ENCODE measurements around the gene WDR53.
"Not testable (repeated sequence)": the region's sequence is repeated elsewhere in the genome, so short reads cannot be mapped to it uniquely, and the experiment has no call there.

The WDR53 gene

DNA sequence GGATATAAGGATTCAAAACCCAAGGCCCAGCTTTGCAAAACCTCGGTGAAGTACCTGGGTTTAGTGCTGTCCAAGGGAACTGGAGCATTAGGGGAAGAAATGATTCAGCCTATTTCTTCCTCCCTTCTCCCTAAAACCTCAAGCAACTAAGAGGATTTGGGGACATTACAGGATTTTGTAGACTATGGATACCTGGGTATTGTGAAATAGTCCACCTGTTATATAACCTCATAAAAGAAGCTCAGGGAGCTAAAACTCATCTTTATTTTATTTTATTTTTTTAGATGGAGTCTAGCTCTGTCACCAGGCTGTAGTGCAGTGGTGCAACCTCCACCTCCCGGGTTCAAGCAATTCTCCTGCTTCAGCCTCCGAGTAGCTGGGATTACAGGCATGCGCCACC lies 44.5 kb downstream of the WDR53 start:
- no peak for DNase-seq (ENCODE audit: low read depth)
- no peak overlapping the region for H3K4me3 ChIP-seq (ENCODE audit: low read depth, low read length)

DNA sequence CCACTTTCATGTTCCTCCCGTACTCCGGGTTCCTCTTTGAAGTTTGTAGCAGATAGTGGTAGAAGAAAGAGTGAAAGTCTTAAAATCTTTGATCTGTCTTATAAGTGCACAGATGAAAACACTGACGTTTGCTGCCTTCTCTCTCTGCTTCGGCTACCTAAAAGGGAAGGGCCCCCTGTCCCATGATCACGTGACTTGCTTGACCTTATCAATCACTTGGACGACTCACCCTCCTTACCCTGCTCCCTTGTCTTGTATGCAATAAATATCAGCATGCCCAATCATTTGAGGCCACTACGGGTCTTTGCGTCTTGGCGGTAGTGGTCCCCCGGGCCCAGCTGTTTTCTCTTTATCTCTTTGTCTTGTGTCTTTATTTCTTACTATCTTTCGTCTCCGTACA lies 47.1 kb downstream of the WDR53 start:
- not testable (repeated sequence) for H3K4me3 ChIP-seq (ENCODE audit: low read depth, low read length)

DNA sequence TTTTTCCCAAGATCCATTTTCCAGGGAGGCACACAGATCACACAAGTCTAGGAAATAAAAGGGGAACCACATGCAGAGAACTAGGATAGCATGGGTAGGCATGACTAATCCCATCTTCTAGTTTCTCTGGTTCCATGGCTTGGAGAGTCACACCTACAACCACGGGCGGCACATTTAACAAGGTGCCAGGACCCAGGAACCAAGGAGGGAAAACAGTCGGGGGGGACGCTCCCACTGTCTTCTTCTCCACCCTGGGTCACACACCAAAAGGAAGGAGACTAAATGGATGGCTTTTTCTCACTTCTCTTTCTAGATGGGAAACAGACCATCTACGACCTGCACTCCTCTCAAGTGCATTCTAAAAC lies 48.7 kb downstream of the WDR53 start:
- DNase-seq (ENCODE audit: low read depth): no peak
- no peak overlapping the region for H3K4me3 ChIP-seq (ENCODE audit: low read depth, low read length)

More for the DNA sequence above, 47.1 kb downstream of the WDR53 start:
- DNase-seq (ENCODE audit: low read depth): not testable (repeated sequence)

DNA sequence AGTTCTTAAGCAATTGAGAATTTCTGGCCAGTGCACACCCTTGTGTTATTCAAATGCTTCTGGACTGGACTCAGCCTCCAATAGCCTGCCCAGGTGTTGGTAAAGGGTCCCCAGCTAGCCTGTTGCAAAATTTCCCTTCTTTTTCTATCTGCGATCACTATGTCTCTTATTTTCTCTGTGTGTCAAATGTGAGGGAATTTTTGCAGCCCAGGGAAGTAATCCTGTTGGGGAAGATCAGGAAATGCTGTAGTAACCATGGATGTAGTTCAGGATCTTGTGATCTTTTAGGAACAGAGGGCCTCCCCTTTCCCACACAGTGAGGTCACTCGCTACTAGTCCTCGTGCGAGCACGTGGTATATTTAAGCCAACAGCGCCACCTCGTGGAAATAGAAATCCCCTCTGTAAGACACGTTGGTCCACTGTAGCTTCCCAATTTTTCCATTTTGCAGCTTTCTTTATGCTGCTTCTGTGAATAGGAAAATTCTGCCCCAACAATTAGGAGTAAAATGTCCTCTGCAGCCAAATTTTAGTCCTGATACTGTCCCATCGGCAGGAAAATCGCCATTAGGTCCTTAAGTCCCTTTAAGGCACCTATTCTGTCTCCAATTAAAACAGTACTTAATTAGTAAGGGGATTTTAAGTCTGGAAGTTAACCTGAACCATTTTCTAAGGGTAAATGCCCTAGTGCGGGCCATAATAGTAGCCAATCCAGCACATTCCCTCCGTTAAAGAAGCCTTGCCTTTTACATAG lies 49.2 kb downstream of the WDR53 start:
- H3K4me3 ChIP-seq (ENCODE audit: low read depth, low read length): no peak overlapping the region
- DNase-seq (ENCODE audit: low read depth): no peak

DNA sequence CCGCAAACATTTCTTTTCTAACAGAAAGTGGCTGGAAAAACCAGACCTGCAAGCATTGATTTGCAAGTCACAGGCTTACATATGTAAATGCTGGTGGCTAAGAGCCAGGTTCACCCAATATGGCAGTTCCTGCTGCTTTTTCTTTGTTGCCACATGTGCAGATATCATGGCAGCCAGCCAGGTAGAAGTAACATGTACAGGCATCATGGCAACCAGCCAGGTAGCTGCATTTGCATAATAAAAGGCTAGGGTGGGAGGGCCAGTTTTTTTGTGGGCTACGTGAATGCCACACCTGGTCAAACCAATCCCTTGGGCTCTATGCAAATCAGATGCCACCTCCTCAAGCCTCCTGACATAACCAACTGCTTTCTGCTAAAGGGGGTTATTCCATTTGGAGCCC lies 50.4 kb downstream of the WDR53 start:
- no peak overlapping the region for H3K4me3 ChIP-seq (ENCODE audit: low read depth, low read length)
- no peak for DNase-seq (ENCODE audit: low read depth)

DNA sequence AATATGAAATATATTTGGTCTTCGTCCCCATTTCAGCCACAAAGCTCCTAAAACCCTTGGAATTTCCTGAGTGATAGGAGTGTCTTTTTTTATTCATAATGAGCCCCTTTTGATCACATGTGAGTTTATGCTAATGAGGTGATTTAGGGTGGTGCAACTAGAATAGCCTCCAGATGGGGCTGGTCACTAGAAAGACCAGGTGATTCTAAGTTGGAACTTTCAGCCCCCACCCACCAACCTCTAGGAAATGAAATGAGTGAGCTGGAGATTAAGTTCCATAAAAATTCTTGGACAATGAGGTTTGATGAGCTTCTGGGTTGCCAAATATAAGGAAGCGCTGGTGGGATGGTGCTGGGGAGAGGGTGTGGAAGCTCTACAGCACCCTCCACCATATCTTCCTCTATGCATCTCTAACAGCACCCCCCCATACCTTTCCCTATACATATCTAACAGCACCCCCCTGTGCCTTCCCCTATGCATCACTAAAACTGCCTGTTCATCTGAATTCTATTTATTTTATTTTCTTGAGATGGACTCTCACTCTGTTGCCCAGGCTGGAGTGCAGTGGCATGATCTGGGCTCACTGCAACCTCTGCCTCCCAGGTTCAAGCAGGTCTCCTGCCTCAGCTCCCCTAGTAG lies 51.1 kb downstream of the WDR53 start:
- DNase-seq (ENCODE audit: low read depth): no peak
- no peak overlapping the region for H3K4me3 ChIP-seq (ENCODE audit: low read depth, low read length)

DNA sequence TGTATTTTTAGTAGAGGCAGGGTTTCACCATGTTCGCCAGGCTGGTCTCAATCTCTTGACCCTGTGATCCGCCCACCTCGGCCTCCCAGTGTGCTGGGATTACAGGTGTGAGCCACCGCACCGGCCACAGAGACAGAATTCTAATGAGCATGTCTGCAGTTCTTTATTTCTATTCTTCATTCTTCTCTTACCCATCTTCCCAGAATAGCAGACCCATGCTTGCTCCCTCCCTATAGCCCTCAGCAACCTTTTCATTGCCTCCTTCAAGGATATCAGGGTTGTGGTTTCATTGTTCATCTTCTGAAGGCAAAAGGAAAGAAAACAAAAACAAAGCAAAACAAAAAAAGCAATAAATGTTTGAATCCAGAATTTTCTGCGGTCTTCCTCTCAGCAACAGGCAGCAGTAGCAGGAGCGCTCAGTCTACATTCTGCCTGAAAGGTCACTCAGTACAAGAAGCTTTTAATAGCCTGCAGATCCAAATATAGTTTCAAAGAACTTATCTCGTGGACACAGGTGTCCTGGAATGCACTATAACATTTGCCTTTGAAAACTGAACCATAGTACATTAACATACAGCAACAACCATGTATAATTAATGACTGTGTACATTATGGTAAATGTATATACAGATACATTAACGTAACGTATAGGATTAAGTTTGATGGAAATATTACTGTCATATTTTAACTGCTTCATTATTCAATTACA lies 53.3 kb downstream of the WDR53 start, which contains the start of gene SMCO1:
Gene SMCO1, minus strand, starts transcription at position 434 of the 709 bp plus-strand sequence. Its CDS starts 137 bp downstream, at position 297.
- no peak within 1 kb of the TSS for H3K4me3 ChIP-seq (ENCODE audit: low read depth, low read length)
- no peak for DNase-seq (ENCODE audit: low read depth)

DNA sequence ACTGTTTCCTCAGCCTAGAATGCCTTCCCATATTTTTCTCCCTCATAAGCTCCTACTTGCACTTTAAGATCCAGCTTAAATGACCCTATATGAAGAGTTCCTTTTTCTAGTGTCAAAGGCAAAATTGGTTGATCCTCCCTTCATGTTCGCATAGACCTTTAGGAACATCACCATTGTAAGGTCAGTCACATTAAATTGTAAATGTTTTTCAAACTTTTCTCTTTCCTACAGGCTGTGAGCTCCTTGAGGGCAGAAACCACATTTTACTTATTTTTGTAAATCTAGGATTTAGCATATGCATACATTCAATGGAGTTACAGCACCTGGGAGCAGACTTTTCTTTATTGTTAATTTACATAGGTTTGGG lies 54.0 kb downstream of the WDR53 start:
- no peak for DNase-seq (ENCODE audit: low read depth)
- no peak overlapping the region for H3K4me3 ChIP-seq (ENCODE audit: low read depth, low read length)

DNA sequence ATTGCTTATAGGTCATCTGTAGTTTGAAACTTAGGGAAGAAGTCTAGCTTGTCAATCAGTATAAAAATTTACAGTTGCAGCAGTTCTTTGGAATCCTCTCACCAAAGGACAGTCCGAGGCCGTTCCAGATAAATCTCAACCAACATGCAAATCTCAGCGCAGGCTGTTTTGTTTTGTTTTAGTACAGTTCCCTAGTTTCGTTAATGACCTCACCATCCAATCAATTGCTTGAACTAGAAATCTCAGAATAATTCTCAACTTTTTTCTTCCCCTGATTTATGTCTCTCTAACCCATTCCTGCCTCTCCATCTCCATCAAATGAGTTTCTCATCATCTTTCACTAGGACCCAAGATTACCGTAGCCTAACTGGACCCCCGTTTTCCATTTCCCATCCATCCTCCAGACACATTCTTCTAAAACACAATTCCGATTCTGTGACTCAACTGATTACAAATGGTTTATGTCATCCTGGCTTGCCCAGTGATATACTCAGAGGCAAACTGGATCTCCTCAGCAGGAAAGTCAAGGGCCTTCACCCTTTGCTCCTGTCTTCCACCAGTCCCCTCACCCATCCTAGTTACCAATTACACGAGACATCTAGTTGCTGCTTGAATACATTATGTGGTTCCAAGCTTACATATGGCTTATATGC lies 54.5 kb downstream of the WDR53 start:
- no peak for DNase-seq (ENCODE audit: low read depth)
- no peak overlapping the region for H3K4me3 ChIP-seq (ENCODE audit: low read depth, low read length)

DNA sequence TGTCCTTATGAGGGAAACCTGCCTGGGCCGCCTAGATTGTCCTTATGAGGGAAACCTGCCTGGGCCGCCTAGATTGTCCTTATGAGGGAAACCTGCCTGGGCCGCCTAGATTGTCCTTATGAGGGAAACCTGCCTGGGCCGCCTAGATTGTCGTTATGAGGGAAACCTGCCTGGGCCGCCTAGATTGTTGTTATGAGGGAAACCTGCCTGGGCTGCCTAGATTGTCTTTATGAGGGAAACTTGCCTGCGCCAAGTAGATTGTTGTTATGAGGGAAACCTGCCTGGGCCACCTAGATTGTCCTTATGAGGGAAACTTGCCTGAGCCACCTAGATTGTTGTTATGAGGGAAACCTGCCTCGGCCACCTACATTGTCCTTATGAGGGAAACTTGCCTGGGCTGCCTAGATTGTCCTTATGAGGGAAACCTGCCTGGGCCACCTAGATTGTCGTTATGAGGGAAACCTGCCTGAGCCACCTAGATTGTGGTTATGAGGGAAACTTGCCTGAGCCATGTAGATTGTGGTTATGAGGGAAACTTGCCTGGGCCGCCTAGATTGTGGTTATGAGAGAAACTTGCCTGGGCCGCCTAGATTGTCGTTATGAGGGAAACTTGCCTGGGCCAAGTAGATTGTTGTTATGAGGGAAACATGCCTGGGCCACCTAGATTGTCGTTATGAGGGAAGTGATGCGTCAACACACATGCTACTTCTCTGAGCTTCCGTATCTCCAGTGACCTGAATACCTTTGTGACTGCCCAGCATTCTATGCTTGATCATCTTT lies 56.5 kb downstream of the WDR53 start:
- DNase-seq (ENCODE audit: low read depth); H3K4me3 ChIP-seq (ENCODE audit: low read depth, low read length): not testable (repeated sequence)

DNA sequence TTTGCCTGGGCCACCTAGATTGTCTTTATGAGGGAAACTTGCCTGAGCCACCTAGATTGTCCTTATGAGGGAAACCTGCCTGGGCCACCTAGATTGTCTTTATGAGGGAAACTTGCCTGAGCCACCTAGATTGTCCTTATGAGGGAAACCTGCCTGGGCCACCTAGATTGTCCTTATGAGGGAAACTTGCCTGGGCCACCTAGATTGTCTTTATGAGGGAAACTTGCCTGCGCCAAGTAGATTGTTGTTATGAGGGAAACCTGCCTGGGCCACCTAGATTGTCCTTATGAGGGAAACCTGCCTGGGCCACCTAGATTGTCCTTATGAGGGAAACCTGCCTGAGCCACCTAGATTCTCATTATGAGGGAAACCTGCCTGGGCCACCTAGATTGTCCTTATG lies 57.2 kb downstream of the WDR53 start:
- H3K4me3 ChIP-seq (ENCODE audit: low read depth, low read length); DNase-seq (ENCODE audit: low read depth): not testable (repeated sequence)

DNA sequence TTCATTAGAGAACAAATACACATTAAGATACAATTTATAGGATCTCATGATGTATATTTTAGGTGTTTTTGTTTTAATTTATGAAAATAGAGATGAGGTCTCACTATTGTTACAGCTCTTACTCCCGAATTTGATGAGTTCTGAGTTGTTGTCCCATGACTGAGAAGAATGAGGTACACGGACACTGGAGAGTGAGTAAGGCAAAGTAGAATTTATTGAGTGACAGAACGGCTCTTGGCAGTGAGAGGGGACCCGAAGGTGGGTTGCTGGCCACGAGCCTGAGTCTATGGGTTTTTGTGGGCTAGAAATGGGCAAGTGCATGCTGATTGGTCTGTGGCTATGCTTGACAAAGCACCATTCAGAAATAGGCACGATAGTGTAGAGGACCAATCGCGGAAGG lies 61.7 kb downstream of the WDR53 start:
- no peak overlapping the region for H3K4me3 ChIP-seq (ENCODE audit: low read depth, low read length)
- DNase-seq (ENCODE audit: low read depth): no peak

DNA sequence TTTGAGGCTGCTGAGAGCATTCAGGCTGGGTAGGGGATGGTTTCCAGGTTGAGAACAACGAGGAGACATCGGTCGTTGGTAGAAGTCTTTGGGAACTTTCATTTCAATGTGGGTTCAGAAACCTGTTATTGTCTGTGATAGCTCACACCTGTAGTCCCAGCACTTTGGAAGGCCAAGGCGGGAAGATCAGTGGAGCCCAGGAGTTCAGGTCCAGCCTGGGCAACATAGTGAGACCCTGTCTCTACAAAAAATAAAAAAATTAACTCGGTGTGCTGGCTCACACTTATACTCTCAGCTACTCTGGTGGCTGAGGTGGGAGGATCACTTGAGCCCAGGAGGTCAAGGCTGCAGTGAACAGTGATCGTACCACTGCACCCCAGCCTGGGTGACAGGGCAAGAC lies 63.8 kb downstream of the WDR53 start:
- no peak for DNase-seq (ENCODE audit: low read depth)
- no peak overlapping the region for H3K4me3 ChIP-seq (ENCODE audit: low read depth, low read length)
